CD14-positive monocyte (primary cell): ENCODE data around the gene NEK2. TPM values are rescaled to one million over a fixed set of nuclear protein-coding genes. Genes with fewer than 3 reads are reported as not detected.
A peak's percentile ranks its signal among the peaks of the same experiment; 100 is the strongest.

Experiments
- DNase-seq, 3 donors: peaks; one replicate each; pipeline ENCODE4 v3.0.0-alpha.2; 2011 to 2022
- H2AFZ ChIP-seq: 2 replicates; pipeline ENCODE4 v1.6.0; 2012; ENCODE audit warnings: mild to moderate bottlenecking, low read depth, low read length, inconsistent platforms; ENCODE audit not compliant: insufficient read depth, poor library complexity, severe bottlenecking
- H3K27ac ChIP-seq, 2 donors: 1 replicate in 1 of 2; 2 replicates in 1 of 2; pipeline ENCODE4 v1.5.1; 2012 to 2013; ENCODE audit warnings: low read length in 2 of 2, control low read depth in 1 of 2, inconsistent platforms in 1 of 2, low read depth in 1 of 2, mild to moderate bottlenecking in 1 of 2
- H3K27me3 ChIP-seq, 2 donors: one replicate each; pipeline versions ENCODE4 v1.6.0 to v1.6.1; 2011 to 2013; ENCODE audit warnings: low read length in 2 of 2; ENCODE audit not compliant: control insufficient read depth in 2 of 2, insufficient read depth in 2 of 2
- H3K36me3 ChIP-seq, 2 donors: replicated peaks in 1 of 2; 1 replicate in 1 of 2; 2 replicates in 1 of 2; pipeline versions ENCODE4 v1.5.1 to v1.6.1; 2012 to 2013; ENCODE audit warnings: low read length in 2 of 2, control low read depth in 1 of 2, inconsistent platforms in 1 of 2, mild to moderate bottlenecking in 1 of 2; ENCODE audit not compliant: insufficient read depth in 2 of 2, control insufficient read depth in 1 of 2
- H3K4me1 ChIP-seq, 2 donors: 1 replicate in 1 of 2; 2 replicates in 1 of 2; pipeline versions ENCODE4 v1.5.1 to v1.6.1; 2012 to 2013; ENCODE audit warnings: low read length in 2 of 2, control low read depth in 1 of 2, inconsistent platforms in 1 of 2, mild to moderate bottlenecking in 1 of 2, moderate library complexity in 1 of 2; ENCODE audit not compliant: insufficient read depth in 2 of 2, control insufficient read depth in 1 of 2
- H3K4me2 ChIP-seq: replicated peaks from 2 replicates; pipeline ENCODE3; 2012; ENCODE audit warnings: low read length, moderate library complexity, mild to moderate bottlenecking; ENCODE audit not compliant: poor library complexity, severe bottlenecking; ENCODE audit errors: extremely low read depth
- H3K4me3 ChIP-seq, 3 experiments: fragments of 200-600 bp in 1 of 3; sonication (generic) in 1 of 3; replicated peaks in 1 of 3; 1 replicate in 2 of 3; 2 replicates in 1 of 3; pipeline ENCODE4 v1.5.1; 2011 to 2013; ENCODE audit warnings: low read length in 3 of 3, mild to moderate bottlenecking in 3 of 3, control low read depth in 2 of 3, low read depth in 2 of 3, inconsistent platforms in 1 of 3, moderate library complexity in 1 of 3
- H3K79me2 ChIP-seq: 2 replicates; pipeline ENCODE4 v1.6.0; 2012; ENCODE audit warnings: mild to moderate bottlenecking, control low read depth, inconsistent platforms, low read length, moderate library complexity; ENCODE audit not compliant: insufficient read depth
- H3K9ac ChIP-seq: 2 replicates; pipeline ENCODE4 v1.6.0; 2017; ENCODE audit warnings: low read length, mild to moderate bottlenecking; ENCODE audit not compliant: insufficient read depth, poor library complexity, severe bottlenecking
- H3K9me3 ChIP-seq, 2 donors: replicated peaks in 1 of 2; 1 replicate in 1 of 2; 2 replicates in 1 of 2; pipeline versions ENCODE4 v1.5.1 to v1.6.1; 2012 to 2013; ENCODE audit warnings: low read length in 2 of 2, control low read depth in 1 of 2; ENCODE audit not compliant: control insufficient read depth in 1 of 2, insufficient read depth in 1 of 2
- H4K20me1 ChIP-seq: 2 replicates; pipeline ENCODE4 v1.6.0; 2012; ENCODE audit warnings: mild to moderate bottlenecking, low read length, control low read depth, moderate library complexity; ENCODE audit not compliant: insufficient read depth
- H3K27ac Mint-ChIP-seq, 7 donors: one replicate each; pipeline ENCODE4 v1.8.0; 2020; ENCODE audit warnings: mild to moderate bottlenecking in 7 of 7, mixed read lengths in 7 of 7, moderate library complexity in 6 of 7, inconsistent platforms in 2 of 7
- H3K27me3 Mint-ChIP-seq, 3 donors: one replicate each; pipeline ENCODE4 v1.8.0; 2021 to 2022; ENCODE audit warnings: low read depth in 3 of 3, mild to moderate bottlenecking in 3 of 3, mixed read lengths in 3 of 3, moderate library complexity in 3 of 3, inconsistent platforms in 1 of 3
- H3K36me3 Mint-ChIP-seq, 2 donors: one replicate each; pipeline ENCODE4 v1.8.0; 2020; ENCODE audit warnings: mixed read lengths in 2 of 2, inconsistent platforms in 1 of 2, mild to moderate bottlenecking in 1 of 2
- H3K4me1 Mint-ChIP-seq: one replicate; pipeline ENCODE4 v1.8.0; 2020; ENCODE audit warnings: mild to moderate bottlenecking, mixed read lengths
- H3K4me3 Mint-ChIP-seq, 2 donors: one replicate each; pipeline ENCODE4 v1.8.0; 2020; ENCODE audit warnings: mild to moderate bottlenecking in 2 of 2, mixed read lengths in 2 of 2, moderate library complexity in 1 of 2
- H3K9me3 Mint-ChIP-seq, 7 donors: one replicate each; pipeline ENCODE4 v1.8.0; 2020 to 2022; ENCODE audit warnings: mixed read lengths in 7 of 7, mild to moderate bottlenecking in 6 of 7, moderate library complexity in 6 of 7, inconsistent platforms in 2 of 7
- WGBS: methylation state at CpG from one replicate; pipeline ENCODE4 v1.1.5; 2013; ENCODE audit warnings: missing lambda C conversion rate; ENCODE audit not compliant: insufficient coverage; 5-methylcytosine and 5-hydroxymethylcytosine counted together
- intact Hi-C, 2 donors: fragments of 100-400 bp; cut with micrococcal nuclease; formaldehyde crosslinking; loops; one replicate each; pipeline versions ENCODE4 v1.15.0 to v1.15.1; 2023
- polyA plus RNA-seq, 3 donors: library from polyadenylated mRNA; depleted of rRNA in 1 of 3; unstranded in 2 of 3; stranded (reverse) in 1 of 3; fragments of 300-500 nt in 2 of 3; fragments of >200 nt in 1 of 3; fragmentation: Illumina TruSeq in 2 of 3; gene quantifications; 1 replicate in 2 of 3; 2 replicates in 1 of 3; pipeline ENCODE4 v1.2.3, GENCODE V29; 2012 to 2021
- TF ChIP-seq, protein P1 (sequence below): fragments of 200-600 bp; IDR thresholded peaks from one replicate; pipeline ENCODE4 v1.8.0; 2022; ENCODE audit warnings: antibody characterized with exemption, mild to moderate bottlenecking

NEK2 gene
- polyA plus RNA-seq, 3 donors, result not detected

DNA sequence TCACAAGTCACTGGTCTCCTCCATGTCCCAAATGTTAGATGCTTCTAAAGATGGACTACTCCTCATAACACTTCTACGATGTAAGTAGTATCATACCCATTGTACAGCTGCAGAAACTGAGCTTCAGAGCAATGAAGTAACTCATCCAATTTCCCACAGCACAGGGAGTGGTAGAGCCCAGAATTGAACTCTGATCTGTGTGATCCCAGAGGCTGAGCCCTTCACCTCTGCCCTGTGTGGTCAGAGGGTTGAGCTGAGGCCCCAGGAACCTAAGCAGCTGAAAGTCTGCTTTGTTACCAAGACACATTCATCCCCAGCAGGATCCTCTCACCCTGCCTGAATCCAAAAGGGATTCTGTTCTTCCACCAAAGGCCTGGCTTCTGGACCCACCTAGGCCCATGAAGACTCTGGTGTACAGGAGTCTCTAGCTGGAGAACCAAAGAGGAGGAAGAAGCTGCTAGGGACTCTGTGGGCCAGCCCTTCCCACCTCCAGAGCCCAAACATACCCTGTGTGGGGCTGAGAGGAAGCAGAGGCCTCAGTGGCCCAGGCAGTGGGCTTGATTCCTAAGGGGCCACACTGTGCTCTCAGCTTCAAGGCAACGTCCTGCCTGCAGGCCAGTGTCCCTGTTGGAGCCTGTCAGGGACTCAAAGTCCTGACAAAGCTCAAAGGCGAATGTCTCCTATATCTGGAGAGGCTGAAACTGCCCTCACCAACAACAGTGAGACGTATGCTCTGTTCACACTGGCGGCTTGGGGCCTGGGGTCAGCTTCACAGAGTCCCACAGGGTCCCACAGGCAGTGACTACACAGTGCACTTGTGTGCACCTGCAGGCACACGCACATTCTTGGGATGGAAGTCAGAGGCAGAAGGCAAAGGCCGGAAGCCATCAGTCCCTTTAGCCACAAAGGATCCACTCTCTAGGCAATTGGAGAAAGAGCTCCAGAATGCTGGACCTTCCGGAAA is 56.1 kb downstream of the NEK2 start:
- no peaks in the 10 kb centered on the region for H3K79me2 ChIP-seq
- peak overlapping the region; percentile 5 for H2AFZ ChIP-seq
- Mint-ChIP-seq H3K4me3 (no peak overlapping the region), H3K27ac (no peak overlapping the region), H3K27me3 (peaks cover 0 to 5% (median 1%) of the 10 kb centered on the region in 3 donors), H3K4me1 (peaks cover 4% of the 10 kb centered on the region), H3K36me3 (no peaks in the 10 kb centered on the region), H3K9me3 (no peaks in the 10 kb centered on the region)
- no peaks in the 10 kb centered on the region for H3K36me3 ChIP-seq
- H3K27ac ChIP-seq, result no peak overlapping the region
- no peak for DNase-seq
- TF ChIP-seq, protein P1, sequence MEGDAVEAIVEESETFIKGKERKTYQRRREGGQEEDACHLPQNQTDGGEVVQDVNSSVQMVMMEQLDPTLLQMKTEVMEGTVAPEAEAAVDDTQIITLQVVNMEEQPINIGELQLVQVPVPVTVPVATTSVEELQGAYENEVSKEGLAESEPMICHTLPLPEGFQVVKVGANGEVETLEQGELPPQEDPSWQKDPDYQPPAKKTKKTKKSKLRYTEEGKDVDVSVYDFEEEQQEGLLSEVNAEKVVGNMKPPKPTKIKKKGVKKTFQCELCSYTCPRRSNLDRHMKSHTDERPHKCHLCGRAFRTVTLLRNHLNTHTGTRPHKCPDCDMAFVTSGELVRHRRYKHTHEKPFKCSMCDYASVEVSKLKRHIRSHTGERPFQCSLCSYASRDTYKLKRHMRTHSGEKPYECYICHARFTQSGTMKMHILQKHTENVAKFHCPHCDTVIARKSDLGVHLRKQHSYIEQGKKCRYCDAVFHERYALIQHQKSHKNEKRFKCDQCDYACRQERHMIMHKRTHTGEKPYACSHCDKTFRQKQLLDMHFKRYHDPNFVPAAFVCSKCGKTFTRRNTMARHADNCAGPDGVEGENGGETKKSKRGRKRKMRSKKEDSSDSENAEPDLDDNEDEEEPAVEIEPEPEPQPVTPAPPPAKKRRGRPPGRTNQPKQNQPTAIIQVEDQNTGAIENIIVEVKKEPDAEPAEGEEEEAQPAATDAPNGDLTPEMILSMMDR, result no peak
- no peak overlapping the region for H3K9ac ChIP-seq
- no peak overlapping the region for H3K4me3 ChIP-seq
- H3K4me1 ChIP-seq, result peaks cover 6% of the 10 kb centered on the region in 2 donors
- intact Hi-C loops, result no loop called here
- H3K4me2 ChIP-seq, result no peak overlapping the region
- H3K9me3 ChIP-seq, result no peaks in the 10 kb centered on the region
- 75% methylated on average over 7 of the region's 8 CpGs for WGBS
- no peaks in the 10 kb centered on the region for H3K27me3 ChIP-seq
- no peaks in the 10 kb centered on the region for H4K20me1 ChIP-seq

- H3K27ac ChIP-seq, result no peak overlapping the region
- H3K9ac ChIP-seq, result no peak overlapping the region
- H3K79me2 ChIP-seq, result no peaks in the 10 kb centered on the region
- WGBS, result 100% methylated on average over 5 of the region's 5 CpGs
- no peak overlapping the region for H3K4me3 ChIP-seq
- H3K9me3 Mint-ChIP-seq, result peaks cover 0 to 2% (median 0%) of the 10 kb centered on the region in 7 donors
- TF ChIP-seq, protein P1, result no peak
- no peaks in the 10 kb centered on the region for H4K20me1 ChIP-seq
- H3K4me3 Mint-ChIP-seq, result no peak overlapping the region
- intact Hi-C loops, result no loop called here
- H3K36me3 Mint-ChIP-seq, result no peaks in the 10 kb centered on the region
- no peak overlapping the region for H2AFZ ChIP-seq
- no peaks in the 10 kb centered on the region for H3K27me3 ChIP-seq
- H3K4me1 Mint-ChIP-seq, result peaks cover 26% of the 10 kb centered on the region
- no peaks in the 10 kb centered on the region for H3K9me3 ChIP-seq
- no peaks in the 10 kb centered on the region for H3K27me3 Mint-ChIP-seq
- H3K27ac Mint-ChIP-seq, result peak overlapping the region in 2 of 7 donors; percentile 37 to 38
- no peaks in the 10 kb centered on the region for H3K36me3 ChIP-seq
- H3K4me2 ChIP-seq, result no peak overlapping the region
- H3K4me1 ChIP-seq, result peaks cover 27 to 28% of the 10 kb centered on the region in 2 donors
- DNase-seq, result no peak
Measured at GRCh38 chr1:211616965-211617297, 58.5 kb downstream of the NEK2 start.
